HUES64 (cell line): ENCODE data around the gene KCNQ1OT1.

ENCODE experiments used
- H3K27ac ChIP-seq: 2 replicates; pipeline ENCODE4 v1.7.0; 2013; ENCODE audit warnings: low read depth, low read length, inconsistent platforms
- H3K27me3 ChIP-seq: 2 replicates; pipeline ENCODE4 v1.6.1; 2013; ENCODE audit warnings: mild to moderate bottlenecking, low read length; ENCODE audit not compliant: insufficient read depth
- H3K36me3 ChIP-seq: 2 replicates; pipeline ENCODE4 v1.6.1; 2013; ENCODE audit warnings: mild to moderate bottlenecking, low read length; ENCODE audit not compliant: insufficient read depth
- H3K4me1 ChIP-seq: 2 replicates; pipeline ENCODE4 v1.6.1; 2013; ENCODE audit warnings: mild to moderate bottlenecking, low read length, moderate library complexity; ENCODE audit not compliant: insufficient read depth
- H3K4me3 ChIP-seq: 2 replicates; pipeline ENCODE4 v1.5.1; 2013; ENCODE audit warnings: mild to moderate bottlenecking, low read length, moderate library complexity
- H3K9ac ChIP-seq: 2 replicates; pipeline ENCODE4 v1.6.1; 2013; ENCODE audit warnings: mild to moderate bottlenecking, low read depth, low read length
- H3K9me3 ChIP-seq: 2 replicates; pipeline ENCODE4 v1.6.1; 2013; ENCODE audit warnings: low read depth, low read length; ENCODE audit not compliant: insufficient read depth
- WGBS: fragments of 150-250, 120-280 bp; methylation state at CpG from one replicate; pipeline ENCODE4 v1.1.7; 2013; ENCODE audit warnings: missing lambda C conversion rate; 5-methylcytosine and 5-hydroxymethylcytosine counted together

The KCNQ1OT1 gene

GRCh38 chr11:2651826-2652271 is 47.9 kb downstream of the KCNQ1OT1 start:
- Histone ChIP-seq H3K9me3 (peaks cover 89% of the 10 kb centered on the region), H3K36me3 (no peaks in the 10 kb centered on the region), H3K4me3 (no peak overlapping the region), H3K4me1 (no peaks in the 10 kb centered on the region), H3K27ac (no peak overlapping the region), H3K27me3 (0 out of 2 replicates have a peak, but pooled peaks cover 5% of the 10 kb centered on the region), H3K9ac (no peak overlapping the region)
- 92% methylated on average over 7 of the region's 7 CpGs for WGBS

DNA sequence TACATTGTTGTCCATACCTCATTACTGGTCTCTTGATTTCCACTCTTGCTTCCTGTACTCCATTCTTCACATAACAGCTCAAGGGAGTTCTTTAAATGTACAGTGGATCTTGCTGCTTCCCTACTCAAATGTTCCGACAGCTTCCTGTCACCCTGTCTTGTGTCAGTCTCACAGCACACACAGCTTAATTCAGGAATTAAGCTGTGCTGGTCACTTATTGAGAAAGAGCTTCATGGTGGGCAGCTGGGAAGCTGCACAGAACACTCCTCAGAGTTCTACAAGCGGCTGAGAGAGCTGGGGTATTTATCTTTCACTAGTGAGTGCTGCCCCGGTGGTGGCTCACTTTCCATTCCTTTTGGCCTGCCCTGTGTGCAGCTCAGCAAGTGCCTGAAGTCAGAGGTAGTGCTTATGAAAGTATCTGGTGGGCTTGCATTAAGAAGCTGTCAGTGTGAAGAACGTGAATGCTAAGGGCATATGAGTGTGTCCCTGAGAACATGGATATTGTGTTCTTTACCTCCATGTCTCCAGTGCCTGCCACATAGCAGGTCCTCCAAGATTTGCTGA is 48.7 kb downstream of the KCNQ1OT1 start:
- H3K27me3 ChIP-seq: 0 out of 2 replicates have a peak, but pooled peaks cover 5% of the 10 kb centered on the region
- H3K9me3 ChIP-seq: peaks cover 90% of the 10 kb centered on the region
- 92% methylated on average over 4 of the region's 4 CpGs for whole genome bisulfite sequencing
- no peak overlapping the region for H3K4me3 ChIP-seq
- H3K4me1 ChIP-seq: no peaks in the 10 kb centered on the region
- no peak overlapping the region for H3K27ac ChIP-seq
- no peaks in the 10 kb centered on the region for H3K36me3 ChIP-seq
- H3K9ac ChIP-seq: no peak overlapping the region

DNA sequence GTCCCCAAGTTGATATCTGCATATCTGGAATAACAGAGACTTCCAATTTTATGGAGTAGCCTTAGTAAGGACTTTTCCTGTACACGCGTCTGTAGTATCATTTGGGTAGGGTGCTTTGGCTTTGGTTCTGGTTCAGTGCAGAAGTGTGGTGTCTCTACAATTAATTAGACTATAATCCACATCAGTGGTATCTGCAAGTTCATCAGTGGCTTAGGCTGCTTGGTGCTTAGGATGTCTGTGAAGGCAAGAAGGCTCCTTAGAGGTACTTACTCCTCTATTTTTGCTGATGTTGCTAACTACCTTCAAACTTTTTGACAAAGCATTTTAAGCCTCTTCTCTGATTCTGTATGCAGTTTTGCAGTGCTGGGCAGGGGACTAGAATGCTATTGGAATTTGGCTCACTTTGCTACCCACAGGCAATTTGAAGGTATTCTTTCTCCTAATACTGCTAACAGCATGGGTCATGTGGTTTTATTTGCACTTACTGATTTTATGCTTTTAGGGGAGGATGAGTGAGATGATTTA is 49.4 kb downstream of the KCNQ1OT1 start:
- peaks cover 5% of the 10 kb centered on the region; the same call in 1 of the 2 replicates for H3K27me3 ChIP-seq

GRCh38 chr11:2649848-2650247 is 49.9 kb downstream of the KCNQ1OT1 start:
- Histone ChIP-seq H3K4me3 (no peak overlapping the region), H3K9ac (no peak overlapping the region), H3K4me1 (no peaks in the 10 kb centered on the region), H3K9me3 (peaks cover 97% of the 10 kb centered on the region), H3K36me3 (no peaks in the 10 kb centered on the region), H3K27me3 (peaks cover 5% of the 10 kb centered on the region; the same call in 1 of the 2 replicates), H3K27ac (no peak overlapping the region)
- 67% methylated on average over 1 of the region's 2 CpGs for WGBS

More for the DNA sequence above, 49.4 kb downstream of the KCNQ1OT1 start:
- H3K36me3 ChIP-seq: no peaks in the 10 kb centered on the region
- H3K27ac ChIP-seq: no peak overlapping the region
- no peak overlapping the region for H3K9ac ChIP-seq
- peaks cover 91% of the 10 kb centered on the region for H3K9me3 ChIP-seq
- 100% methylated on average over 2 of the region's 2 CpGs for WGBS
- H3K4me3 ChIP-seq: no peak overlapping the region
- no peaks in the 10 kb centered on the region for H3K4me1 ChIP-seq

DNA sequence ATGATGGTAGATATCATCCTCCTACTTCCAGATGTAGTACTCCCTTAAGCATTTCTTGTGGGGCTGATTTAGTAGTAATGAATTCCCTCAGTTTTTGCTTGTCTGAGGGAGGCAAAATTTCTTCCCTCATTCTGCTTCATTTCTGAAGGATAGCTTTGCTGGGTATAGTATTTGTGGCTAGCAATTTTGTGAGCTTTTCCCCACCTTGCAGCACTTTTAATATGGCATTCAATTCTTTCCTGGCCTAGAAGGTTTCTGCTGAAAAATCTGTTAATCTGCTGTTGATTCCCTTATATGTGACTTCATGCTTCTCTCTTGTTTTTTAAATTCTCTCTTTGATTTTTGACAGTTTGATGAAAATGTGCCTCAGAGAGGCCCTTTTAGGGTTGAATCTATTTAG is 50.4 kb downstream of the KCNQ1OT1 start:
- Histone ChIP-seq H3K27me3 (peaks cover 5% of the 10 kb centered on the region; the same call in 1 of the 2 replicates), H3K27ac (no peak overlapping the region), H3K36me3 (no peaks in the 10 kb centered on the region), H3K9ac (no peak overlapping the region), H3K4me1 (no peaks in the 10 kb centered on the region), H3K4me3 (no peak overlapping the region), H3K9me3 (peaks cover 97% of the 10 kb centered on the region)

DNA sequence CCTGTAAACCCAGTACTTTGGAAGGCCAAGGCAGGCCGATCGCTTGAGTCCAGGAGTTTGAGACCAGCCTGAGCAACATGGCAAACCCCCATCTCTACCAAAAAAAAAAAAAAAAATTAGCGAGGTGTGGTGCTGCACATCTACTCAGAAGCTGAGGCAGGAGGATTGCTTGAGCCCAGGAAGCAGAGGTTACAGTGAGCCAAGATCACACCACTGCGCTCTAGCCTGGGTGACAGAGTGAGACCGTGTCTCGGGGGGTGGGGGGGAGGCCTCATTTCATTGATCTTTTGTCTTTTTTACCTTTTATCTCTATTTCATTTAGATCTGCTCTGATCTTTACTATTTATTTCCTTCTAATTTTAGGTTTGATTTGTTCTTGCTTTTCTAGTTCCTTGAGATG is 51.8 kb downstream of the KCNQ1OT1 start:
- Histone ChIP-seq H3K27me3 (peaks cover 15% of the 10 kb centered on the region; the same call in 1 of the 2 replicates), H3K36me3 (no peaks in the 10 kb centered on the region), H3K9ac (no peak overlapping the region), H3K9me3 (peaks cover 100% of the 10 kb centered on the region), H3K27ac (no peak overlapping the region), H3K4me1 (no peaks in the 10 kb centered on the region), H3K4me3 (no peak overlapping the region)
- WGBS: 96% methylated on average over 6 of the region's 6 CpGs

DNA sequence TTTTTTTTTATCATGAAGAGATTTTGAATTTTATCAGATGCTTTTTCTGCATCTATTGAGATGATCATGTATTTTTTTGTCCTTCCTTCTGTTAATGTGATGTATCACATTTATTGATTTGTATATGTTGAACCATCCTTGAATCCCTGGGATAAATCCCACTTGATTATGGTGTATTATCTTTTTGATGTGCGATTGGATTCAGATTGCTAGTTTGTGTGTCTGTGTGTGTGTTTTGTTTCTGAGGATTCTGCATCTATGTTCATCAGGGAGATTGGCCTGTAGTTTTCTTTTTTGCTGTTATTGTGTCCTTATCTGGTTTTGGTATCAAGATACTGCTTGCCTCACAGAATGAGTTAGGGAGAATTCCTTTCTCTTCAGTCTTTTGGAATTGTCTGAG is 52.6 kb downstream of the KCNQ1OT1 start:
- Histone ChIP-seq H3K4me3 (no peak overlapping the region), H3K4me1 (no peaks in the 10 kb centered on the region), H3K27me3 (peaks cover 15% of the 10 kb centered on the region; the same call in 1 of the 2 replicates), H3K27ac (no peak overlapping the region), H3K36me3 (no peaks in the 10 kb centered on the region), H3K9ac (no peak overlapping the region), H3K9me3 (peaks cover 100% of the 10 kb centered on the region)
- 94% methylated on average over 1 of the region's 1 CpG for WGBS

DNA sequence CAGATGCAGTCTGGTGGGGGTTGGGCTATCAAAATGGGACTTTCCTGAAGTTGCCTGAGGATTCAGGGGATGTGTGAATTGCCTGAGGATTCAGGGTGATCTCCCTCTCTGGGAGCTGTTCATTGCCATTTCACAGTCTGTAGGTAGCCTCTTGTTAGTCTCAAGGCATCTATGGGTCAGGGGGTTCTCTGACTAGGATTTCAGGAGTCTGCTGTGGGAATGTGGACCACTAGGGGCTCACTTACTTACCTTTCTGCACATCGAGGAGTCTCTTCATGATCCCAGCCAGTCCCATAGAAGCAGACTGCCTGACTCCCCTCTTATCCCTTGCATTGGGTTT is 54.0 kb downstream of the KCNQ1OT1 start:
- no peak overlapping the region for H3K4me3 ChIP-seq
- 73% methylated on average over 1 of the region's 1 CpG for WGBS
- H3K27me3 ChIP-seq: peaks cover 18% of the 10 kb centered on the region
- H3K9me3 ChIP-seq: peaks cover 100% of the 10 kb centered on the region
- H3K36me3 ChIP-seq: peaks cover 3% of the 10 kb centered on the region; the same call in 1 of the 2 replicates
- no peak overlapping the region for H3K9ac ChIP-seq
- no peak overlapping the region for H3K27ac ChIP-seq
- no peaks in the 10 kb centered on the region for H3K4me1 ChIP-seq

DNA sequence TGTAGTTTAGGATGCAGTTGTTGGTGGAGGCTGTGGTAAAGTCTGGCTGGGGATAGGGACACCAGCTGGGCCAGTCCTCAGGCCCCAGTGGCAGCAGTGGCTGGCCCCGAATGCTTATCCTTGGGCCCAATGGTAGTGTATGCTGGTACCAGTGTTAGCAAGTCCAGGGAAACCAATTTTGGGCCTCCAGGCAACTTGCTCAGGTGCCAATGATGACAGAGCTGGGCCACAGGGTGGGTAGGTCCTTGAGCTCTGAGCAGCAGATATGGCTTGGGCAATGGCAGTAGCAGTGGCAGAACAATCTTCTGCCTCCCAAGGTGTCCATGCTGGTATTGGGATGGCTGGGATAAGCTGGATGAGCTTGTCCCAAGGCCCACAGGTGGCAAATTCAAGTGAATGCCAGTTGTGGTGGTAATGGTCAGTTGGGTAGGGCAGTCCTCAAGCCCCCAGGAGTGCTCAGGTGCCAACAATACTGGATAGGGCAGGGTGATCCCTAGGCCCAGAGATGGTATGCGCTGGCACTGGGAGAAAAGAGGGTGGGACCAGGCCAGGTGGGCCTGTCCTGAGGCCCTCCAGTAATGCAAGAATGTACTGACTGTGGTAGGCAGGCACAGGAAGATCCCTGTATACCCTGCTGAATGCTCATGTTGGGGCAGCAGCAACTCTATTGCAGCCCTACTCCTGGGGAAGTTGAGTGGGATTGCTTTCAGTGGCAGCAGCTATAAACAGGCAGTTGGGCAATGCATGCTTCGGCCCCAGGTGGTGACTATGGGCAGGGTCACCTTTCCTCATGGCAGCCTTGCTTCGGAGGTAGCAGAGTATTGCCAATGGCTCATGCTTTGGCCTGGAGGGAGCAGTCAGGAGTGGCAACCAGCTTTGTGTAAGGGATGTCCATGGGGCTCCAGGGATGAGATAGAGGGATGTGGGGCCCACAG is 54.7 kb downstream of the KCNQ1OT1 start:
- Histone ChIP-seq H3K27me3 (peaks cover 15% of the 10 kb centered on the region), H3K27ac (no peak overlapping the region), H3K9me3 (peaks cover 100% of the 10 kb centered on the region), H3K4me1 (no peaks in the 10 kb centered on the region), H3K4me3 (no peak overlapping the region; the same call in 1 of the 2 replicates), H3K36me3 (peaks cover 3% of the 10 kb centered on the region; the same call in 1 of the 2 replicates), H3K9ac (no peak overlapping the region)
- 93% methylated on average over 4 of the region's 4 CpGs for WGBS

DNA sequence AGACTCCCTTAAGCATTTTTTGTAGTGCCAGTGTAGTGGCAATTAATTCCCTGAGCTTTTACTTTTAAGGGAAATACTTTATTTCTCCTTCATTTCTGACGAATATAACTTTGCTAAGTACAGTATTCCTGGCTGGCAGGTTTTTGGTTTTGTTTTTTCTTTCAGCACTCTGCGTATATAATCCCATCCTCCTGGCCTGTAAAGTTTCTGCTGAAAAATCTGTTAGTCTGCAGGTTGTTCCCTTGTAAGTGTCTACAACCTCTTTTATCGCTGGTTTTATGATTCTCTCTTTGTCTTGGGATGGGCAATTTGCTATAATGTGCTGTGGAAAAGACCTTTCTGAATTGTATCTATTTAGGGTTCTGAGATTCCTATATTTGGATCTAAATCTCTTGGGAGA is 56.0 kb downstream of the KCNQ1OT1 start:
- Histone ChIP-seq H3K4me3 (no peak overlapping the region), H3K27ac (no peak overlapping the region), H3K4me1 (no peaks in the 10 kb centered on the region), H3K9ac (no peak overlapping the region), H3K27me3 (peaks cover 15% of the 10 kb centered on the region), H3K36me3 (peaks cover 3% of the 10 kb centered on the region; the same call in 1 of the 2 replicates), H3K9me3 (peaks cover 99% of the 10 kb centered on the region)
- 94% methylated on average over 3 of the region's 3 CpGs for WGBS

GRCh38 chr11:2641623-2642022 is 58.2 kb downstream of the KCNQ1OT1 start:
- WGBS: 100% methylated on average over 1 of the region's 1 CpG
- Histone ChIP-seq H3K9ac (no peak overlapping the region), H3K36me3 (peaks cover 3% of the 10 kb centered on the region; the same call in 1 of the 2 replicates), H3K4me3 (no peak overlapping the region), H3K9me3 (peaks cover 79% of the 10 kb centered on the region), H3K27ac (no peak overlapping the region), H3K27me3 (peaks cover 15% of the 10 kb centered on the region), H3K4me1 (no peaks in the 10 kb centered on the region)
